GM19025 (cell line): ENCODE results near the gene ATF6.

Experiments
- ATAC-seq: cut with Tn5 transposase; IDR thresholded peaks from one replicate; pipeline ENCODE4 v1.9.1; 2021; ENCODE audit warnings: mild to moderate bottlenecking, low read depth, moderate library complexity; ENCODE audit not compliant: unreplicated experiment

Gene ATF6

DNA sequence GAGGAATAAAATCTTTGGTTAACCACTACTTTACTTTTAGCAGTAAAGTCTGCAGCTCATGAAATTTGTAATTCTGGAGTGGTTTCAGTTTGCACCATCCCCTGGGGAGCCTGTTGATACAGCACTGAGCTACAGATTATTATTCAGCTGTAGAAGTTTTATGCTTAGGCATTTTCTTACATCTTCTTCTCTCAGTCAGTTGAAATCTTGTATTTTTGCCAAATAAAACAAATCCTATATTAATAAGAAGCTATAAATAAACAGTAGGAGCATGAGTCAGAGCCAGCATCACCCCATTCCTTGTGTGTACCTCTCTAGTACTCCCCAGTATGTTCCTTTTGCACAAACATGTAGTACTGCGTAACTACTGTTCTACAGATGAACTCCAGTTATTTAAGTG is 118.9 kb downstream of the ATF6 start:
- ATAC-seq = no peak

DNA sequence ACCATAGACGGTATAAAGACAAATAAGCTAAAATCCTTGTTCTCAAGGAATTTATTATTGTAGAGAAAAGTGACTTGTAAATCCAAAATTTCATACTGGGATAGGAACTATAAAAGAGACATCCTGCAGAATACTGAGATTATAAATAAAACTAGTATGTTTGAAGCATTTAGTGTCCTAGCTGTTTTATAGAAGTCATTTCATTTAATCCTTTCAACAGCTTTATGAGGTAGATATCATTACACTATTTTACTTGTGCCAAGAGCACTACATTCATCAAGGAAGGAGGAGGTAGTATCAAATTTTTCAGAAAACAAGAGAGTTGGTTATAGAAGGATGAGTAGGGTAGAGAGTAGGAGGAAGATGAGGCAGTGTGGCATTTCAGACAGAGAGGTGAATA is 119.6 kb downstream of the ATF6 start:
- ATAC-seq = no peak

DNA sequence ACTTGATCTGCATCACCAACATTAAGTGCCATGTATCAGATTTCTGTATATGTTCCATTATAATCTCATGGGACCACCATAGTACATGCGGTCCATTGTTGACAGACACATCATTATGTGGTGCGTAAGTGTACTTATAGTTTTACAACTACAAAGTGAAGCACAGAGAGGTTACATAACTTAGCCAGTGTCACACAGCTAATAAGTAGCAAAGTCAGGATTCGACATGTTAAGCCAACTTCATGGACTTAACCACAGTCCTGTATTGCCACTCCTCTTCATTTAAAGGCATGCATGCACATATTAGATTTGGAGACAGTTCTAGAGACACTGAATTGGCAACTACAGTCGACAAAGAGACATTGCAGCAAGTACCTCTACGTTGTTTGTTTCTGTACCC is 120.5 kb downstream of the ATF6 start:
- ATAC-seq = no peak

DNA sequence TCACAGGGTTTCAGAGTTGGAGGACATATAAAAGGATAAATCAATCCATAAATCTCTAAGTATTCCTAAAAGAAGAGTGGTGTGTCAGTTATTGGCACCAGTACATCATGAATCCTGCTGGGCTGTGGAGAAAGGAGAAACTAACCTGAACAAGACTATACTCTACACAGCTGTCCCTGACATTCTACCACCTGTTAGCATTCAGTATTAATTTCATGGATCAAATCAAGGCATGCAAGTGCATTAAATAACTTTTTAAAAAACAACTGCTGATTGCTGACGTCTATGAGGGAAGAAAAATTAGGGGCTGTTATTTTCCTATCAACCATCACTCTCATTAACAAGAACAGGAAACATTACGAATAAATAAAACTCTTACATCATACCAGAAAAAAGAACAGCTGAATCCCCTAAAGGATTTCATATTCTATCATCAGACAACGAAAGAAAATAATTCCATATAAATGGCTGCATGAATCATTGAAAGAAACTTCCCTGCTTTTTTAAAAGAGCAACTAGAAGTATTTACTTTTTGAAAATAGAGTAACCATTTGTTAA is 121.7 kb downstream of the ATF6 start:
- ATAC-seq = no peak

DNA sequence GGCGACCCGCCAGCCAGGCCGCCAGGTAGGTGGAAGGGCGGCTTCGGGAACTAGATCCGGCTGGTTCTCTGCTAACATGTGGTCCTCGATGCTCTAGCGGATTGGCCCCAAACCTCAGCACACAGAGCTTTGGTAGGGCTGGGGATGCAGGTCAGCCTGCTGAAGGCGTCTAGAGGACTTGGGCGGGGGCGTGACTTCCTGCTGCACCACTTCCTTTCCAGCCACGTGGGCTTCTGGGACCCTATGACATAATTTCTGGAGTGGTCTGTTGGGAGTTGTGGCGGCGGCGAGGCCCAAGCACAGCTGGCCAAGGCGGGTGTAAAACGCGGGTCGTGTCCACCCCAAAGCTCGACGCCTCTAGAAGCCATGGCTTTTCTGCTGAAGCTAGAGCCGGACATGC is 124.5 kb downstream of the ATF6 start:
- ATAC-seq = no peak

DNA sequence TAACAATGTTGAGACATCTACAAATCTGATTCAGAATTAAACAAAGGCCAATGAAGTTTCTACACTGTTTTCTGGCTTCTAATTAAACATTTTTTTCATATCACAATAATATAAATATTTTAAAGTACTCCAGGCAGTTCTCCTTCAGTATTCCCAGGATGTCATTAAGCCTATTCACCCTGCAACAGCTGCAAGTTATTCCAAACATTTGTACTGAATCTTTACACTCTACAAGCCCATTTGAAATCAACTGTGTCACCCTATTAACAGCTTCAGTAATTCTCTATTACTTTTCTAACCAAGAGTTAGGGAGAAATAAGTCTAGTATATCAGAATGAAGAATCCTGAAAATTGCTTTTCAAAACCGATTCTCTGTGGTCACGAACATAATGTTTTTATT is 133.0 kb downstream of the ATF6 start:
- no peak for ATAC-seq

DNA sequence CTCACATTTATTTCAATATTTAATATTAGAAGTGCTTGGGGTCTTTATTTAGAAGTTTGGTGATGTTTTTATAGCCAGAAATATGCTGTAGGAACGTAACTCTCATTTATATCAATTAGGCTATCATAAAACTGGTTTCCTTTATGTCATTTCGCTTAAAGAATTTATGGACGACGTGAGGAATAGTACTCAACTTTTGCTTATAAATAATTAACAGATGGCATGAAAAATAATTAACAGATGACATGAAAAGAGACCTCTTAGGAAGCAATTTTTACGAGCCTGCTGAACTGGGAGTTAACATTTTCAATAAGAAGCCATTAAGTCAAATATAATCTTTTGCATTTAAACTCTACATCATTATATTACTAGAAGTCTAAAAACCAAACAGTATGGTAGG is 134.0 kb downstream of the ATF6 start:
- ATAC-seq = no peak

DNA sequence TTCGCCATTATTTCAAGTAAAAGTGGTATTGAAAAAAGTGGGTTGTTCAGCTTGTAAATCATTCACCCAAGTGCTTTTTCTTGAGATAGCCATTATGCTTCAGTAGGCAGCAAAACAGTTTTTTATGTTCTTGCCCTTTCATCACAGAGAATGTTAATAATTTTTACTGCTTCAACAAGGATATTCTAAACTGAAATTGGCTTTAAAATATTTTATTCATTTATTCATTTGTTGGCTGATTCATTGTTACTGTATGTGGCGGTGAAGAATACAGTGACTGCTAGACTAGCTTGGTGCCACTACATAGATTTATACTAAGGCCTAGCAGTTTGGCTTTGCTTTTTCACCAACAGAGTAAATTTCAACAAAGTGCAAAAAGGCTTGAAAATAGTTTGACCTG is 136.1 kb downstream of the ATF6 start:
- no peak for ATAC-seq

DNA sequence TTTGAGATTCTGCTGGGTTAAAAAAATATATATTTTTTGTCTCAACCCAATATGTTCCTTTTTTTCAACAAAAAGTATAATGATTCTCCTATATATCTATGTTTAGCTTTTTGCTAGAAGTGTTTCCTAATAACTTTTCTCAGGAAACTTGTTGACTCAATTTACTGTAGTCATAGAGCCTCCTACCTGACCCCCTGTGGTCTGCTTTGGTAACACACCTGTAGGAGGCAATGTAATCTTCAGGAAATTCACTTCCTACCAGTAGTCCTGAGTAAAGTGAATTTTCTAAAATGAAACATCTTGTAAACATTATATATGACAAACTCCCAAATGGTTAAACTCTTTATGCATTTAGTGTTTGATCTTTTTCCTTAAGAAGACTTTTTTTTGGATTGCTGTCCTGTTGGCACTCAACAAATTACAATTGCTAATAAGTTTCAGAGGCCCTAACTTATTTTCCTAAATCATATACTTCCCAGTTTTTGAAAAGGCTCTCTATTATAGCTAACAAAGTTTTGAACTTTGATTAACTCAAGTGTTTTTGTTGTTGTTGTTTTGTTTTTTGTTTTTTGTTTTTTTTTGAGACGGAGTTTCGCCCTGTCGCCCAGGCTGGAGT is 139.3 kb downstream of the ATF6 start:
- no peak for ATAC-seq

DNA sequence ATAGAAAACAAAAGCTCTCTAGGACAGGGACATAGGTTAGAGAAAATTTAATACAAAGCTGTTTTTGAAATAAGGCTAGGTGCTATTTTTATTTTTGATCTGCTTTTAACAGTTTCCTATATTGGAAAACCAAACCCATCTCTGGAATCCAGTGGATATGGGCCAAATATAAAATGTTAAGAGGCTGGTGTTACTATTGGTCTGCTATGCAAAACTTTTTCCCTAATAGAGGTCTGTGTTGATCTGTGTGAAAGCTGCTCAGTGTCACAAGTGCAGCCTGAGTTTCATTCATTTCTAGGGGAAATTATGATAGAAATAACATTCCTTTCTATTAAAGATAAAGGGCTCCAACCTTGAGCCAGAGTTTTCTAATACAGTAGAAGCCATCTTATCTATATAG is 141.1 kb downstream of the ATF6 start:
- ATAC-seq = no peak

DNA sequence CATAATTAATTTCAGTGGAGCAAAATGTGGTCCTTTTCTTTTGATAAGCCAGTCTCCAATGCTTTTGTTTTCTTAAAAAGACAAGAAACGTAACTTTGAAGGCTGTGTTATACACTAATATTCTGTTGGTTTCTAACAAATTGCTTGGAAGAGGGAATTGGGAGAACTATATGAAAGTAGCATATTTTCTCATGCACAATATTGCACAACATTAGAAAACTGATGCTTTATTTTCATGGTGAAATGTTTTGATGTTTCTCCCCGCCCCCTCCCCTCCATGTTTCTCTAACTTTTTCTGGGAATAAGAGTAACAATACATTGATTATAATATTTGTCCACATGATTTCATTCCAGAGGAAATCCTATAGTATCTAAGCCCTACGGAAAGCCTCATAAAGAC is 142.1 kb downstream of the ATF6 start:
- ATAC-seq = no peak

DNA sequence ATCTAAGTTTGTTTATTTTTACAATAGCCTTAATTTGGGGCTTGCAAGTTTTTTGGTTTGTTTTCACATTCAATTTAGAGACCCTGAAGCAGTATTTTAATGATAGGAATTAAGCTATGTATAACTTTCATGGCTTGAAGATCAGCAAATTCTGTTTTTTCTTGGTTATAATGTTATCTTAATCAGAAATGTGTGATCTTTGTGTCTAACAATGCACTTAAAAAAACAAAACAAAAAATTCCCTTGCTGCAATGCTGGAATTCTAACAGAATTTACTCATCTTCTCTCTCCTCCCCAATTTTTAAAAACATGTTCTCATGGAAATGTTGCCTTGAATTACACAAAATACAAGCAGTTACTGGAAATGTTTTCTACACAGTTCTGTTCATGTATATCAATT is 144.5 kb downstream of the ATF6 start:
- ATAC-seq = no peak

DNA sequence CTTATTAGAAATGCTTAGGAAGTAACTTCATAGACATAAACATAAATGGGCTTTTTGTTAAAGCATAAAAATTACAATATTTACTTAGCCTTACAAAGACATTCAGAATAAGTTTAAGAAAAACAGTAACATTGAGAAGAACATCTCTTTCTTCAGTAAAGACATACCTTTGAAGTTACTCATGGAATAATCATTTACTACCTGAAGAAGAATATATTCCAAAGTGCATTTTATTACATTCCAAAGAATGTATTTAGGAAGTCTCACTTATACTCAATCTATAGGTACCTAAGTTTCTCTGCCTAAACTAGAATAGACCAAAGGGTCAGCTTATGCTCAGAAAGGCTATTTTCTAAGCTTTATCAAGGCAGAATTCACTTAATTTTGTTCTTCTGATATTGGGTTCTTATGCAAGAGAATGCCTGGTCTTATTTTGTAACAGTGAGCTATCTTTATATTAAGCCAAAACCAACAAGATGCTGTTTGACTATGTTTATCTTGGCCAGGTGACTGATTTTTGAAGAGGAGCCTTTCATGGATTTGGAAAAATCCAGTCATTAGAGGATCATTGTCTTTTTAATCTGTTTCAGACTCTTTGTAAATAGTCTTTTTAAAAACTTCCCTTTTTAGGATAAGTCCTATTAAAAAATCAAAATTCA is 147.5 kb downstream of the ATF6 start:
- ATAC-seq = no peak

DNA sequence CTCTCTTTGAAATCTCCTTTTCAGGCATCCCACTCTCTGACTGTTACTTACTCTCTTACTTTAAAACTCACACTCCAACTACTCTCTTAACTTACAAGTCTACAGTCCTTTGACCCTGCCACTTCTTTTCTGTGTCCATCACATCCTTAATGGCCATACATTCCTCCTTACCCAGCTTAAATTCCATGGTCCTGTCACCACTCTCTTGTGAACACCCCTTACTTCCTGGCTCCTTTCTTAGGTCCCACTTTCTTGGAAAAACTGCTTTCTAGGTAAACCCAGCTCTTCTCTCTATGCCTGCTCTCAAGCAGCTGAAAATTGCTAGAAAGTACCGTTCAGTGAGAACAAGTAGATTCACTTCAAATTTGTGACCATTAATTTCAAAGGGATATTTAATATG is 148.5 kb downstream of the ATF6 start:
- no peak for ATAC-seq

DNA sequence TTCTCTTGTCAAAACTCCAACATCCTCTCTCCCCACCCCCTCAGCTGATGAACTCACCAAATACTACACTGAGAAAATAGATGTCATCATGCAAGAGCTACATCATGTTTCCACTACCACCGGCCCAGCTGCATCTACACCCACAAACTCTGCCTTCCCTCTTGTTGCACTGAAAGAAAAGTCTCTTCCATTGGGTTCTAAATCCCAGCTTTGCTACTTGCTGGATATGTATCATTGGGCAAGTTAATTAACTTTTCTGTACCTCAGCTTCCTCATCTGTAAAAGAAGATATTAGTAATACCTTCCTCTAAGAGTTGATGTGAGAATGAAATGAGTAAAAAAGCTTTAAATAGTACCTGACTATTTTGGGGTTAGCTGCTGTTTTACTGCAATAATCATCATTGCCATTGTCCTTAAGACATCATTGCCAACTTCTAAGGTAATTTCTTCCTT is 149.0 kb downstream of the ATF6 start:
- peak; percentile 53 for ATAC-seq

DNA sequence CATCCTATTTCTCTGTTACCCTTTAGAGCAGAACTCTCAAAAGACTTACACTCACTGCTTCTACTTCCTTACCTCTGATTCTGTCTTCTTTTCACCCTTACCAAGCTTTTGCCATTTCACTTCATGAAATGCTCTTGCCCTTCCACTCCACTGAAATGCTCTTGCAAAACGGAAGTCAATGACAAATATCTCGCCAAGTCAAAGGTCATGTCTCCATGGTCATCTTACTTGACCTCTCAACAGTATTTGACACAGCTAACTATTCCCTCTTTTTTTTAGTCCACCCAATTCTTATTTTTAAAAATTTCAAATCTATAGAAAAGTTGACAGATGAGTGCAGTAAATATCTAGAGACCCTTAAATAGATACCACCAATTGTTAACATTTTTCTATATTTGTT is 149.9 kb downstream of the ATF6 start:
- ATAC-seq = no peak

DNA sequence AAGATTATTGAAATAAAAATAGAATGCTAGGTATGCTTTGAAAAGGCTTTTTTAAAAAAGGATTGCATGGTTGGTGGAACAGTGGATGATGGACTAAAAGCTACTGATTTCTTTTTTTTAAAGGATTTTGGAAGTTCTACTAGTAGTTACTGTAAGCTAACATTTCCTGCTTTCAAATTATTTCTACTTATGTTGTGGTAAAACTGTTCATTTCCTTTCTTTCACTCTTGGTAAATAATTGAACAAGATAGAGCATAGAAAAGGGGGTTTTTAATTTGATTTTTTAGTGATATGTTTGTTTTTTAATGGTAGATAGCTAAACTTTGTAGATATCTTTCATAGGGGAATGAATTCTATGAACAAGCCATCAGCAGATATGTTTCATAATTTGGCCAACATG is 153.1 kb downstream of the ATF6 start:
- ATAC-seq = no peak

DNA sequence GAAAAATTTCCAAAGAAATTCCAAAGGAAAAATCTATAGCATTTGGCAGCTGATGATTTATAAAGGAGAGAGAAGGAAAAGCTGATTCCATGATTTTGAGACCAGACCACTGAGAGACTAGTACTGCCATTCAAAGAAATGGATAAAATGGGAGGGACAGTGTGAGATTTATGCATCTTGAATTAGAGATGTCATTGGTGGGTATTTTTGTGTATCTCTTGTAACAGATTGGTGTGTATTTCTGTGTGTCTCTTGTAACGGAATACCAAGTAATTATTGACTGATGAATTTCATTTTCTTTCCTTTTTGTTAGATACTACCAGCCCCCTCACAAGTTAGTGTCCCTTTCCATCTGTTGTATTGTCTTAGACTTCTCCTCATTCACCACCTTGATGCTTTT is 155.4 kb downstream of the ATF6 start:
- no peak for ATAC-seq

DNA sequence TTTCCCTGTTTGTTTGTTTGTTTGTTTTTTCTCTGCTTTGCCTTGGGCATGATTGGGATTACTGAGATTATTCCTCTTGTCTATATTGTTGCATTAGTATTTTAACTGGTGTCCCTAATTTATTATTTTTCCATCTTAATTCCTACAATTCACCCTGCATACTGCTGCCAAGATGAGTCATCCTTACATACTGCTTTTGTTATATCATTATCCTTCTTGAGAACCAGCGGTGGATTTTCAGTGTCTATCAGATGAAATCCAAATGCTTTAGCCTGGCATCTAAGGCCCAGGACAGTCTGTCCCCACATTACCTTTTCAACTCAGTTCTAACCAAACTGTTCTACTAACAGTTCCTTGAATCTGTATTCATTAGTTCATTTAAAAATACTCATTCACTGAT is 155.9 kb downstream of the ATF6 start:
- no peak for ATAC-seq

DNA sequence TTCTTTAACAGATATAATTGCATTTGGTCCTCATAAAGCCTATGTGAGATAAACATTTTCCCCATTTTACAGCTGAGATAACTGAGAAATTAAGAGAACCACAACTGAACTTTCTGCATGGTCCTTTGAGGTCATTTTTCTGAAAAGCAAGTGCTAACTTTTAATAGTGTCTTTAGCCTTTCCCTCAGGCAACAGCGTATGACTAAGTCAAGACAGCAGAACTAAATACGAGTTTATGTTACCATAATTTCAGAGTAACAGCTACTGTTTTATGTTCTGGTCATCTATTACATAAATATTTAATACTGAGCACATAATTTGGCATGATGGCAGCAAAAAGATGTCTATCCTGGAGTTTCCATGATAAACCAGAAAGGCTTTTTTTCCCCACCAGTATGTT is 161.9 kb downstream of the ATF6 start:
- ATAC-seq = no peak

DNA sequence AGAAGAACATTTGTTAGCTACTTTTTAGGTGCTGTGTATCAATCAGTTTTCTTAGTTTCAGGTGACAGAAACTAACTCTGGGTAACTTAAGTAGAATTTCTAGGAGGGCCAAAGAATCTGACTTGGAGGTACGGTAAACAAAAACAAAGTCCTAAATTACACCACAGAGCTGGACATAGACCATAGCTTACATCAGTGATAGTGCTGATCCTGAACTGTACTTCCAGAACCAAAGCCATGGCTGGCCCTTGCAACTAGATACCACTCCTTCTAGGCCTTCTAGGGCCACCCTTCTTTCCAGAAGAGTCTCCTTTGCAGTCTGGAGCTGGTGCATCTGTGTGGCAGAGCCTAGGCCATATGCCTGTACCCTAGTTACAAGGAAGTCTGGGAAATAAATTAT is 163.0 kb downstream of the ATF6 start:
- no peak for ATAC-seq

DNA sequence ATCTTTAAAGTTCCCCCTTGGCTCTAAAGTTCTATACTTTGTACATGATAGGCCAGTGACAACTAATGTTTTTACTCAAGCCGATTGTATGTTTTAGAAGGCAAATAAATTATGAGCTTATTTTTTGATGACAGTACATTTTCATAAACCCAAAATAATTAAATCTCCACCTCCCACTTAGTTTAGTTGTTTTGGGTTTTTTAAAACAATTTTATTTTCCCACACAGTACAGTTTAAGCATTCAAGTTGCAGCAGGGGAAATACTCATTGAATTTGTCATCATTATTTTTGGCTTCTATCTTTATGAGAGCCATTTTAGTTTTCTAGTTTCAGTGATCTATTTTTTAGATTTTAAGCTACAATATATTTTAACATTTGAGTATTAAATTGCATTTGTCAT is 163.9 kb downstream of the ATF6 start:
- no peak for ATAC-seq
